GM18499 (cell line): Measurements from ENCODE around the gene THPO.

Source experiments
- ATAC-seq: cut with Tn5 transposase; IDR thresholded peaks from one replicate; pipeline ENCODE4 v1.9.1; 2021; ENCODE audit warnings: moderate number of reproducible peaks; ENCODE audit not compliant: insufficient read depth, unreplicated experiment

Gene THPO

DNA sequence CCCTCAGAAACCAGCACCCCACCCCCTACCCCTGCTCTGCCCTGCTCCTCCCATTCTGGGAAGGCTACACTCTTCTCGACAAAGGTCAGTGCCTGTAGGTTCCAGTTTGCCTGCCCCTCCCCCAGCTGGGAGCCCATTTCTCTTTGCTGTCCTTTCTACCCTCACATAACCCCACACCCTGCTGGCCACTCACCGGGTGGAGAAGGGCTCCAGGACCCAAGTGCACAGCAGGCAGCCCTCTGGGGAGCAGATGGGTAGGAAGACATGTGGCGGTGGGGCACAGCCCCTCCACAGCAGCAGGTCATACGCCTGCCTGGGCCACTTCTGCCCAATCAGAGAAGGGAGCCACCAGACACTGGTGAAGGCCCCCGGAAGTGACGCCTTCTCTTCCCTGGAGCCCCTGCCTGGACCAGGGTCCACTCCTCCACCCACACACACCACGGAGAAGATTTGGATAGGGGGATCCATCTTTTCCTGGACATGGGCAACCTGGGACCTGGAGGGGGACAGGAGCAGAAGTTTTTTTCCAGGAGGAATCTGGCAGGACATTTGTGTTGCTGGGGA is at the start of gene THPO:
Gene THPO (minus strand): TSS at position 326 of the 564 bp plus-strand sequence. CDS start 1,948 bp downstream, outside the sequence.
- no peak for ATAC-seq

DNA sequence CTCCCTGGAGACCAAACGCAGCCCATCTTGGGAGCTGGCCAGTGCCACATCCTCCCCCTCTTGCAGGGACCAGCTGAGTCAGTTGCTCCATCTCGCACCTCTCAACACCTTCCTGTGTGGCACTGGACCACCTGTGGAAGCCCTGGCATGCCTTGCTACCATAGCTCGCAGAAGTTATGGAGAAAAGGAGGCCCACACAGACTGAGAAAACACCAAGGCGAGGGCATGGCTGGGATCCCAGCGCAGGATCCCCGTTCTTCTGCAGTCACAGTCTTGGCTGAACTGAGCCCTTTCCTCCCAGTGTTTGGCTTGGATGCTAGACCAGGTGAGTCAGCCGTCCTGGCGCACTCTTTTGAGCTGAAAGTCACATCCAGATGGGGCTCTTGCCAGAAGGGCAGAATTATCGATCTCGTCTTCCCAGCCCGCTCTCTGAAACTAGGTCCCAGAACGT is 48.7 kb upstream of the THPO start:
- ATAC-seq: no peak

DNA sequence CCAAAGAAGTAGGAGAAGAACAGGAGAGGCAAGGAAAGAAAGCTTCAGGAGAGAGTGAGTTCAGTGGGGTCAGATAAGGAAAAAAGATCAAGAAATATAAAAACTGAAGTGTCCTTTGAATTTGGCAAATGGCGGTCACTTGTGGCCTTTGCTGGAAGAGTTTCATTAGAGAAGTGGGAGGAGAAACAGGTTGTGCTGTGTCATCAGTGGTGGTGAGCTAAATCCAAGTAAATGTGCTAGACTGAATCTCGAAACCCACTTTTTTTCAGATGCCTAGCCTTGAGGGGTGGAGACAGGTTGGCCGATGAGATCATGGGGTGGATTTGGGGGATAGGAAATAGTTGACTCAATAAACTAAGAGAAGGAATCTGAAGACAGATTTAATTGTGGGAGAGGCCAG is 45.6 kb upstream of the THPO start:
- no peak for ATAC-seq

DNA sequence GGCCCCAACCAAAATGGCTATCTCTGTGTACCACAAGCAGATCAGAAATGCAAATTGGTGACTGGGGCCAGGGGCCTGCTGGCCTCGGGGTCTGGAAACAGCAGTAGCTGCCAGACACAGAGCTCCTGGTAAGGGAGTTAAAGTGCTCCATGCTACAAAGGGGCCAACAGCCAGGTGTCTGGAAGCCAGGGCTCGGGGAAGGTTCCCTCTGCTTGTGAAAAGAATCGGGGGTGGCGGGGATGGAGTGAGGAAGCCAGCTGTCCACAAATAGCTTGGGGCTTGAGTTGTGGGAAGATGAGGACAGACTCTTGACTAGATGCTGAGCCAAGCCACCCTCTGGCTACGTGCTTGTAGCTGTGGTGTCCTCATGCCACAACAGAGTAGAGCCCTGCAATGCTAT is 41.2 kb upstream of the THPO start:
- ATAC-seq: no peak

DNA sequence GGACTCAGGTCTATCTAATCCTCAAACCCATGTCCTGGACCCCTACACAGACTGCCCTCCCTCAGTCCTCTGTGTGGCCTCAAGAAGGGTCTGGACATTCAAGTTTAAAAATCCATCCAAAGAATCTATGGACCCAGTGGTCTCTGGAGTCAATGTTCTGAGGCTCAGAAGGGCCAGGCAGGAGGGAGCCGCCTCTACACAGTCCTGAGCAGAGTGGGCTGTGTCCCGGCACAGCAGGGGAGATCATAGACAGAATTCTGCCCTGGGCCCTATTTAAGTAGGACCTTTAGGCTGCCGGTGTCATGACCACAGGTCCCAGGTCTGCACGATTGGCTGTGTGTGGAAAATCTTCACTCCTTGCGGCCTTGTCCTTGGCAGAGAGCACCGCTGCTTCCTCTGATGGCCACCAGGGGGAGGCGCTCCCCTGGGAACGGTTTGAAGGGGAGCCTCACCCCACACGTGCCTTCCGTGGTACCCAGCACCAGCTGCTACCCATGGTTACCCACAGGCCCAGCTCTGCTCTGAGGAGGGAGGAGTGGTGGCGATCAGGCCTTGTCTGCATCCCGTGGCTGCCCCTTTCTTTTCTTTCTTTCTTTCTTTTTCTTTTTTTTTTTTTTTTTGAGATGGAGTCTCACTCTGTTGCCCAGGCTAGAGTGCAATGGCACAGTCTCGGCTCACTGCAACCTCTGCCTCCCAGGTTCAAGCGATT is 39.8 kb upstream of the THPO start:
- peak; percentile 44 for ATAC-seq

DNA sequence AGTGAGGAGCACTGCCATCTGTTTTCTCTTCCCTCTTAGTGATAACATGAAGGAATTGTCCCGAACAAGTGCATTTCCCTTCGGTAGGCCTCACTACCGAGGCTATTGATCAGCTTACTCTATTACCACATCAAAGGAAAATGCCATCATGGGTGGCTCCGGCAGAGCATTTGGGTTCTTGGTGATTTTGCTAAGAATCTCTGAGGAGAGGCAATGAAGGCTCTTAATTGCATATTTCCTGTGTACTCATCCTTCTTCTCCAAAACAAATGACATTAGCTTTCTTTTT is 37.1 kb upstream of the THPO start:
- ATAC-seq: no peak

DNA sequence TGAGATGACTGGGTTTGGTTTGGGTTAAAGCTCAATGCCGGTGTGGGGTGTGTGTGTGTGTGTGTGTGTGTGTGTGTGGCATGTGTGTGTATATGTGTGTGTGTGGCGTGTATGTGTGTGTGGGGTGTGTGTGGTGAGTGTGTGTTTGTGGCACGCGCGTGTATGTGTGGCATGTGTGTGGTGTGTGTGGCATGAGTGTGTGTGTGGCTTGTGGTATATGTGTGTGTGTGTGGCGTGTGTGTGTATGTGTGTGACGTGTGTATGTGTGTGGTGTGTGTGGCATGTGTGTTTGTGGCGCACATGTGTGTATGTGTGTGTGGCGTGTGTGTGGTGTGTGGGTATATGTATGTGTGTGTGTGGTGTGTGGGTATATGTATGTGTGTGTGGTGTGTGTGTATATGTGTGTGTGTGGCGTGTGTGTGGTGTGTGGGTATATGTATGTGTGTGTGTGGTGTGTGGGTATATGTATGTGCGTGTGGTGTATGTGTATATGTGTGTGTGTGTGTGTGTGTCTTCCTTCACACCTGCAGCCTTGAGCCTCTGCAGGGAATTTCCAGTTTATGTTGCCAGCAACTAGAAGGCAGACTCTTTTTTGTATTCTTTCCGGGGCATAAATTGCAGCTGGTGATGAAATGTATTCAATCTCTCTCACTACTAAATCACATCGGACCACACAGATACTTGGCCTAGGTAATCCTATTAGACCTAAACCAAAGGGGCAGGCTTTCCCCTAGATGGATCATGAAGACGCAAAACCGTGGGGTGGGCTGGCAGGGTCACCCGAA is 36.6 kb upstream of the THPO start:
- no peak for ATAC-seq

DNA sequence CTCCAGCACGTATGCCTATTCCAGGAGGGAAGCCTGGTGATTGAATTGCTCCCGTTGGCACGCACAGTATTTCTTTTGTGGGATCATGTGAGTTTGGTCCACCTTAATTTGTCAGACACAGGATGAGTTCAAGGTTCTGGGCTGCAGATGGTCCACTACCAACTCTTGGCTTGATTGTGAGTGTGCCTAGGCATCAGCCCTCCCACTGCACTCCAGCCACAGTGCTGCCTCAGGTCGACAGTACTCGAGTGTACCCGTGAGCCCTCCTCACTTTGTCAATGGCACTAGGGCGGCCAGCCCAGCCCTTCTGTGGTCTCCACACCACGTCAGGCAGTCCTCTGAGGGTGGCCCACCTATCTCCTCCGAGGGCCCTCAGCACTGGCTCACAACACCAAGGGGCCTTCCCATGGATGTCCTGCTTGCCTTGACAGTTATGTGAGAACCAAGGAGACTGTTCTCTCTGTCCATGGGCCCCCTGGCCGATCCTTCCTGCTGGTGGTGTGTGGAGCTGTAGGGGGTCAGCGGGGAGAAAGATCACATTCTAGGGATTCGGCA is 32.0 kb upstream of the THPO start:
- ATAC-seq: no peak

DNA sequence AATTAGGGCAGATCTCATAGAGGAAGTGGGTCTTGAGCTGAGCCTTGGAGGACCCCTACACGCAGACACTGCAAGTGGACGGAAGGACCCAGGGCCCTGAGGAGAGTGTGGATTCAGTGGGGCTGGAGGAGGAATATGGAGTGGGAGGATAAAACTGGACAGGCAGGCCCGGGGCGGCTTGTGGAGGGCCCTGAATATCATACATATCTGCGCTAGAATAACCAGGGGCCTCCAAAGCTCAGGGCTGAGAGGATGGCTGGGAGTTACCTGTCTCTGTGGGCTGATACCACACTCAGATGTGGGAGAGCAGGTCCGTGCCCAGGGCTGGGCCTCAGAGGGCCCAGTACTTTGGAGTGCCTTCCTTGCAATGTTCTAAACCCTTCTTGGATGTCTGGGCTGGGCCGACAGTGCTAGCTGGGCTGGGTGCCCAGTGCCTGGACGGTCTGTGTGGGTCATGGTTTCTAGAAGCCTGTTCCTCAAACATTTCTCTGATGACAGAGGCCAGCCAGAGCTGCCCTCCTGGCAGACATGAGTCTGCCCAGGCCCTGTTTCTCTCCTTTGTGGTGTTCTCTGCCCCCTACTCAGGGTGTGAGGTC is 31.4 kb upstream of the THPO start:
- no peak for ATAC-seq

DNA sequence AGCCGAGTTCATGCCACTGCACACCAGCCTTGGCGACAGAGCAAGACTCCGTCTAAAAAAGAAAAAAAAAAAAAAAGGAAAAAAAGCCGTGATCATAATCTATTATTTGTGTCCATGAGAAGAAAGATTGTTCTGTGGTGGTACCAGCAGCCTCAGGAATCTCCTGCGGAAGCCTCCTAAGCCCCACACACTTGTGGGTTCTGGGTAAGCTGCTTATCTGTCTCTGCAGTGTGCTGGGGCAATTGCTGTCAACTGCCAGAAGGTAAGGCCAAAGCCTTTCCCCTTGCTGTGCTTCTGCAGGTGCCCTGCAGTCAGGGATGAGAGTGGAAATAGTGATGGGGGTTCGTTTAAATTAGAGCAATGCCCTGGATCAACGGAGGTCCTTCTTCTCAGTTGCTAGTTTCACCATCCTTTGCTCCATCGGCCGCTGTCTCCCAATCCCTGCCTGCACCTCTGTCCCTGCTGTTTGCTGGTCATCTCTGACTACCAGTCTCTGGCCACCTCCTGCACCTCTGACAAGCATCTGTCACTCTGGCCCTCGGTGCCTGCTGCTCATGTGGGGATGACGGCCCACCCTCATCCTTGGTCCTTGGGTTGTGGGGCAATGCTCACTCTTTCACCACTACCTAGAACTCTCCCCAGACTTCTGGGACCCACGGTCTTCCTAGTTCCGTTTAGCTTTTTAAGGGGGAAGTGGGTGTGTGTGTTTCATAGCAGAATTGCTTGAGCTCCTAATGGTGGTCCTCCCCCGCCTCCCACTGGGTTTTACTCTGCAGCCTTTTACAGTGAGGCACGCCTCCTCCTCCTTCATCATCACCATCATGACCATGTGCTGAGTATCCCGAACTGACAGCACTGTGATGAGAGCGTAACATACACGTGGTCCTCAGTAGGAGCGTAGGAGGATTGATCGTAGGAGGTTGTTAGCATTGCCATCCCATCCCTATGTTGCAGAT is 27.3 kb upstream of the THPO start:
- ATAC-seq: no peak

DNA sequence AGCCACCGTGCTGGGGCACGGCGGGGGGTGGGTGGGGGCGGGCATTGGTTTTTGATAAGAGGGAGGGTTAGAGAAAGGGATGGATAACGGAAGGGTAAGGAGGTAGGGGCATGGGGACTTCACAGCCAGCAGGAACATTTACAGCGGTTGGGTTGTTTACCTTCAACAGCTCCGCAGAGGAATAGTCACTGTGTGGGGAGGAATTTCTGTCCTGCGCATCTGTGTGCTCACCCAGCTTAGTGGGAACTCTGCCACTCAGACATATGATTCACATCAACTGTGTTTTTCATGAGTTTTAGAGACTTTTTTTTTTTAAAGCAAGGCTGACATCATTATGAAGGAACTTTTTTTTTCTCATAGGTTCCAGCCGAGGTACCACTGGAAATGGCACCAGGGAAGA is 21.4 kb upstream of the THPO start:
- ATAC-seq: no peak

DNA sequence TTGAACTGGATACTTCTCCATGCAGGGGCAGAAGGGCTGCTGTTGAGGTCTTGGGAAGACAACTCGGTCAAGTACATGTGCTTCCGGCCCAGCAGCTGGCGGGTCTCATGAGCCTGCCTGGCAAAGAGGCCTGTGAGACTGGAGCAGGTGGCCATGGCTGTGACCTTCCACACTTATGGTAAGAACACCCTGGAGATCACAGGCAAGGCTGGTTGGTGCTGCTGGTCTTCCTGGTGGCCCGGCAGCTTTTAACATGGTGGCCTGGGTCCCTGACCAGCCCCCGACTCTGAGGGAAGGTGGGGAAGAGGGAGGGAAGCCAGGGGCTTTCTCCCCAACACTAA is 17.3 kb upstream of the THPO start:
- no peak for ATAC-seq

DNA sequence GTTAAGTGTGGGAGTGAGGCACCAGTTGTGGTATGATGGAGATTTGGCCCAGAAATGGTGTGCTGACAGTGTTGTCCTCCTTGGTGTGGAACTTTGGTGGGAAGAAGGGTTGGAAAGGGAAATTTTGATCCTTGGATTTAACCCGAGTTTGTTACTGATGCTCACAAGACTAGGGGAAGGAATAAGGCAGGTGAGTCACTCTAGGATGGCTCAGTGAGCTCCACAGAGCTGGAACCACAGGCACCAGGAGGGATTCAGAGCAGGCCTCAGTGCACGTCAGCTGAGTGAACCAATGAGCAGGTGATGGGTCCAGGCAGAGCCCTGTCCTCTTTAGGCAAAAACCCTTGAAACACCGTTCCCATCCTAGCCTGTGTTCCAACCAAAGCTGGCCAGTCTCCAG is 13.3 kb upstream of the THPO start:
- no peak for ATAC-seq

DNA sequence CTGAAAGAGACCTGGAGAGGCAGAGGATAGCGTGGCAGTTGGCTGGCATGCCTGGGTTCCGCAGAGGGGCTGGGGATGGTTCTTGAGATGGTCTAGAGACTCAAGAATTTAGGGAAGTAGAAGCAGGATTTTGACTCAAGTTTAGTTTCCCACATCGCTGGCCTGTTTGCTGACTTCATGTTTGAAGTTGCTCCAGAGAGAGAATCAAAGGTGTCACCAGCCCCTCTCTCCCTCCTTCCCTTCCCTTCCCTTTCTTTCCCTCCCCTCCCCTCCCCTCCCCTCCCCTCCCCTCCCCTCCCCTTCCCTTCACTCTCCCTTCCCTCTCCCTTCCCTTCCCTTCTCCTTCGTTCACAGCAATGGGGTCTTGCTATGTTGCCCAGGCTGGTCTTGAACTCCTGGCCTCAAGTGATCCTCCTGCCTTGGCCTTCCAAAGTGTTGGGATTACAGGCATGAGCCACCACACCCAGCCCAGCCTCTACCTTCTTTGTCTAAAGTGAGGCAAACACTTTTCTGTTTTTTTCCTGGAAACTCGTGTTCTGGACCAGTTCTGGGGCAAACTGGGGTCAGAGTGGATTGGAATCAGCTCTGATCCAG is 12.0 kb upstream of the THPO start:
- no peak for ATAC-seq

DNA sequence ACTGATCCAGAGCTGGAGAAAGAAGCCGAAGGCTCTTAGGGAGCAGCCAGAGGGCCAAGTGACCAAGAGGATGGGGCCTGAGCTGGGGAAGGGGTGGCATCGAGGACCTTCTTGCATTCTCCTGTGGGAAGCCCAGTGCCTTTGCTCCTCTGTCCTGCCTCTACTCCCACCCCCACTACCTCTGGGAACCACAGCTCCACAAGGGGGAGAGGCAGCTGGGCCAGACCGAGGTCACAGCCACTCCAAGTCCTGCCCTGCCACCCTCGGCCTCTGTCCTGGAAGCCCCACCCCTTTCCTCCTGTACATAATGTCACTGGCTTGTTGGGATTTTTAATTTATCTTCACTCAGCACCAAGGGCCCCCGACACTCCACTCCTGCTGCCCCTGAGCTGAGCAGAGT is 11.4 kb upstream of the THPO start:
- ATAC-seq: no peak

DNA sequence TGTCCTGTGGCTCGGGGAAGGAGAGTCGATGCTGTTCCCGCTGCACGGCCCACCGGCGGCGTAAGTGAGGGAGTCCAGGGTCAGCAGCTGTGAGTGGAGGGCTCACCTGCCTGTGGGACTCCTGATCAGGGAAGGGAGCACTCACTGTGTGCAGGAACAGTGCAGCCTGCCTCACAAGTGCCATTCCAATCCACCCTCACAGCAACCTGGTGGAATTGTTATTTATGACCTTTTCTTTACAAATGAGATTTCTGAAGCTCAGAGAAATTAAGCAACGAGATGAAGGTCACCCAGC is 10.9 kb upstream of the THPO start:
- ATAC-seq: no peak

DNA sequence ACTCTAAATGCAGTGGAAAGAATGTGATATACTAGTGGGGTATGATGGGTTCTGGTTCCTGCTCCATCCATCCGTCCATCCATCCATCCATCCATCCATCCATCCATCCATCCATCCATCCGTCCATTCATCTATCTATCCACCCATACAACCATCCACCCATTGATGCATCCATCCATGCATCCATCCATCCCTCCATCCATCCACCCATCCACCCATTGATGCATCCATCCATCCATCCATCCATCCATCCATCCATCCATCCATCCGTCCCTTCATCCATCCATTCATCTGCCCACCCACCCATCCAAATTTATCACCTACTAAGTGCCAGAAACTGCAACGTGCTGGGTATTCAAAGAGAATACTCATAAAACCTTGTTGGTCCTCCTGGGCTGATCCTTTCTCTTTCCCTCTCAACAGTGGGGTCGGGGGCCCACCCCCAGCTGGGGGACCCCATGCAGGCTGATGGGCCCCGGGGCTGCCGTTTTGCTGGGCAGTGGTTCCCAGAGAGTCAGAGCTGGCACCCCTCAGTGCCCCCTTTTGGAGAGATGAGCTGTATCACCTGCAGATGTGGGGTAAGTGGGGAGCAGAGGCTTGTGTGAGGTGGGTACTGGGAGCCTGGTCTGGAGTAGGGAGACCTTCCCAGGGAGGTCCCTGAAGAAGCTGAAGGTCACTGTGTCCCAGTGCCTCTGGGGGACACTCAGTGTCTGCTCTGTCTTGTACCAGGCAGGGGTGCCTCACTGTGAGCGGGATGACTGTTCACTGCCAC is 10.3 kb upstream of the THPO start:
- no peak for ATAC-seq

DNA sequence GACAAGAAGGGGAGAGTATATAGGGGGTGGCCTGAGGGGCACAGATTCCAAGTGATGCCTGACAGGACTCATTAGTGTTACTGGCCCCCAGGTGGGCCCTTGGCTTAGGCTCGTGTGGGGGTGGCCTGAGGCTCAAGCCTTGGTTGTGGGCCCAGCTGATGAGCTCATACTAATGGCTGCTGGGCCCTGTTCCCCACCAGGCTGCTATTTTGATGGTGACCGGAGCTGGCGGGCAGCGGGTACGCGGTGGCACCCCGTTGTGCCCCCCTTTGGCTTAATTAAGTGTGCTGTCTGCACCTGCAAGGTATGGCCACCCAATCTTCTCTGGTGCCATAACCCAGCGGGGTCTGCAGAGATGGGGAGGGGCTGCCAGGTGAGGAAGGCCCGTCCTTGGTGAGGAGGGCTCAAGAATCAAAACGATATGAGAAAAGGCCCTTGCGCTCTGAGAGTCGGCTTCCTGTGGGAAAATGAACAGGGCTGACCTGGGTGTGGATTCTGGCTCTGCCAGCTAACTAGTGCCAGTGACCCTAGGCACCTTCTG is 9.2 kb upstream of the THPO start:
- ATAC-seq: no peak
